Suprapubic skin (tissue), 4 donors: ENCODE data around the gene NF1. TPM values are rescaled to one million over a fixed set of nuclear protein-coding genes. Genes with fewer than 3 reads are reported as not detected.
"Not testable (repeated sequence)": the region's sequence is repeated elsewhere in the genome, so short reads cannot be mapped to it uniquely, and the experiment has no call there.

Experiments used
- DNase-seq, 2 donors: peaks; one replicate each; pipeline ENCODE4 v3.0.0-alpha.2; 2019; ENCODE audit warnings: low spot score in 2 of 2
- H3K27ac ChIP-seq: fragments of 200-600 bp; sonication (generic); one replicate; pipeline ENCODE4 v1.5.1; 2019
- H3K27me3 ChIP-seq: fragments of 200-600 bp; sonication (generic); one replicate; pipeline ENCODE4 v1.5.1; 2019
- H3K36me3 ChIP-seq: fragments of 200-600 bp; sonication (generic); one replicate; pipeline ENCODE4 v1.5.1; 2019
- H3K4me1 ChIP-seq: fragments of 200-600 bp; sonication (generic); one replicate; pipeline ENCODE4 v1.5.1; 2019
- H3K4me3 ChIP-seq: fragments of 200-600 bp; sonication (generic); one replicate; pipeline ENCODE4 v1.5.1; 2019; ENCODE audit warnings: mild to moderate bottlenecking
- H3K9me3 ChIP-seq: fragments of 200-600 bp; sonication (generic); one replicate; pipeline ENCODE4 v1.5.1; 2019
- EP300 ChIP-seq: sonication (generic); formaldehyde crosslinking; IDR thresholded peaks from one replicate; pipeline ENCODE4 v1.6.1; 2017; ENCODE audit warnings: antibody characterized with exemption
- POLR2A ChIP-seq, 2 donors: fragments of 450-650 bp; IDR thresholded peaks; one replicate each; pipeline ENCODE4 v1.6.1; 2017; ENCODE audit warnings: antibody characterized with exemption in 2 of 2, mild to moderate bottlenecking in 2 of 2, moderate library complexity in 2 of 2
- POLR2AphosphoS5 ChIP-seq, 3 donors: sonication (generic); formaldehyde crosslinking; IDR thresholded peaks; one replicate each; pipeline ENCODE4 v1.6.1; 2017; ENCODE audit warnings: antibody characterized with exemption in 3 of 3
- WGBS: methylation state at CpG from one replicate; pipeline ENCODE4 v1.1.5; 2018; 5-methylcytosine and 5-hydroxymethylcytosine counted together
- total RNA-seq, 4 donors: library from RNA; depleted of rRNA; stranded (reverse); fragments of >200 nt; gene quantifications; one replicate each; pipeline ENCODE4 v1.1.0, GENCODE V29; 2016
- TF ChIP-seq, protein P1 (sequence below), 2 donors: fragments of 200-600 bp in 1 of 2; fragments of 450-650 bp in 1 of 2; sonication (generic) in 1 of 2; IDR thresholded peaks; one replicate each; pipeline ENCODE4 v1.5.1; 2016 to 2019; ENCODE audit warnings: antibody characterized with exemption in 2 of 2, mild to moderate bottlenecking in 1 of 2, moderate library complexity in 1 of 2

Gene NF1
- total RNA-seq, 4 donors from 2014 or later: 32.3 to 113 (median 45.4) TPM

DNA sequence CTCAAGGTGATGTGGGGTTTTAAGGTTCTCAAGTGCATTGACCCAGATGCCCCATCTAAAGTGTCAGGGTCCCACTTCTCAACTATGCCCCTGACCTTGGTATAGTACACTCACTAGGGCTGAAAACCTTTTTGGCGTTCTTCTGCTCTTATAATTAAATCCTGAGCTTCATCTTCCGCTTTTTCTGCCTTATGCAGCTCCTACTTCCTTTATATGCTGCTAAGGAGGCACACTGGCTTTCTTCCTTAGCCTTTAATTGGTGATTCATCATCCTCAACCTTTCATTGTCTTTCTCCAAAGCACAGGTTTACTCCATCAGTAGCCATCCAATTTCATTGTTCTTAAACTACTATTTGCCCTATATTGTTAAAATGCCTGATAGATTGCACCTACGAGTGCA, 5.3 kb upstream of the NF1 start:
- Histone ChIP-seq H3K27ac (no peak overlapping the region), H3K4me1 (peaks cover 6% of the 10 kb centered on the region), H3K9me3 (no peaks in the 10 kb centered on the region), H3K27me3 (no peaks in the 10 kb centered on the region), H3K4me3 (no peak overlapping the region), H3K36me3 (no peaks in the 10 kb centered on the region)
- WGBS: 97% methylated on average over 3 of the region's 3 CpGs
- TF ChIP-seq POLR2AphosphoS5 (IDR thresholded peaks at IDR 0.05) (no peak), POLR2A (IDR thresholded peaks at IDR 0.05) (no peak), EP300 (no peak)
- TF ChIP-seq, protein P1, sequence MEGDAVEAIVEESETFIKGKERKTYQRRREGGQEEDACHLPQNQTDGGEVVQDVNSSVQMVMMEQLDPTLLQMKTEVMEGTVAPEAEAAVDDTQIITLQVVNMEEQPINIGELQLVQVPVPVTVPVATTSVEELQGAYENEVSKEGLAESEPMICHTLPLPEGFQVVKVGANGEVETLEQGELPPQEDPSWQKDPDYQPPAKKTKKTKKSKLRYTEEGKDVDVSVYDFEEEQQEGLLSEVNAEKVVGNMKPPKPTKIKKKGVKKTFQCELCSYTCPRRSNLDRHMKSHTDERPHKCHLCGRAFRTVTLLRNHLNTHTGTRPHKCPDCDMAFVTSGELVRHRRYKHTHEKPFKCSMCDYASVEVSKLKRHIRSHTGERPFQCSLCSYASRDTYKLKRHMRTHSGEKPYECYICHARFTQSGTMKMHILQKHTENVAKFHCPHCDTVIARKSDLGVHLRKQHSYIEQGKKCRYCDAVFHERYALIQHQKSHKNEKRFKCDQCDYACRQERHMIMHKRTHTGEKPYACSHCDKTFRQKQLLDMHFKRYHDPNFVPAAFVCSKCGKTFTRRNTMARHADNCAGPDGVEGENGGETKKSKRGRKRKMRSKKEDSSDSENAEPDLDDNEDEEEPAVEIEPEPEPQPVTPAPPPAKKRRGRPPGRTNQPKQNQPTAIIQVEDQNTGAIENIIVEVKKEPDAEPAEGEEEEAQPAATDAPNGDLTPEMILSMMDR (IDR thresholded peaks at IDR 0.05): no peak
- no peak for DNase-seq

DNA sequence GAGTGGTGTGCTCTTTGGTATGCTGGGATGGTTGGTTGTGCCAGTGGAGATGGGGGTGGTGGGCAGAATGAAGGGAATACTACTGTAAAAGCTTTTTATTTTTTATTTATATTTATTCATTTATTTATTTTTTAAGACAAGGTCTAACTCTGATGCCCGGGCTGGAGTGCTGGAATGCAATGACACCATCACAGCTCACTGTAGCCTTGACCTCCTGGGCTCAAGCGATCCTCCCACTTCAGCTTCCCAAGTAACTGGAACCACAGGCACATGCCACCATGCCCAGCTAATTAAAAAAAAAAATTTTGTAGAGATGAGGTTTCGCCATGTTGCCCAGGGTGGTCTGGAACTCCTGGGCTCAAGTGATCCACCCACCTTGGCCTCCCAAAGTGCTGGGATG, 4.1 kb upstream of the NF1 start:
- H3K27me3 ChIP-seq: not testable (repeated sequence)
- WGBS: 95% methylated on average over 3 of the region's 3 CpGs

DNA sequence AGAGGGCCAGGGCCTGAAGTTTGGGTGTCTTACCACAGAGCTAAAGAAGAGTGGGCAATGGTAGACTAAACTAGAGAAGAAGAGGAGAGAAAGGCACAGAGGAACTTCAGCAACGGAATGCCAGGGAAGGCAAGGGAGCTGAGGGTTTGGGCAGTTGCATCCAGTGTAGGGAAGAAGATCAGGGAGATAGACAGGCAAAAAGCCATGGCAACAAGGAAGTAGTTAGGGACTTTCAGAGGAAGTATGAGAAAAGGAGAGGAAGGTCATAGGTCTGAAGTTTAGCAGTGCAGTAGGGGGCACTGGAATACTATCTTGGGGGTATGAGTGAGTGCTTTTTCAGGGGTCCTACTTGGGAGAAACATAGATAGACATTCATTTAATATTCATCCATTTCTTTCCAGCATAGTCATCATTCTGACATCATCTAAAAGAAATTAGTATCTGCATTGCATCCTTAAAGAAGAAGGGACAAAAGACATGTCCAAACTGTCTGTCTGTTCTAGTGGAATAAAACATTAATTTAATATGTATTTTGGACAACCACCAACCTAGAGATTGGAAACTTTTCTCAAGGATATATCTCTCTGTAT, 2.2 kb upstream of the NF1 start:
- Histone ChIP-seq H3K9me3 (no peaks in the 10 kb centered on the region), H3K27ac (no peak overlapping the region), H3K36me3 (no peaks in the 10 kb centered on the region), H3K27me3 (no peaks in the 10 kb centered on the region), H3K4me1 (peaks cover 16% of the 10 kb centered on the region), H3K4me3 (no peak overlapping the region)
- WGBS: 77% methylated on average over 1 of the region's 1 CpG
- DNase-seq: no peak
- TF ChIP-seq, protein P1 (IDR thresholded peaks at IDR 0.05): no peak
- TF ChIP-seq EP300 (no peak), POLR2AphosphoS5 (IDR thresholded peaks at IDR 0.05) (no peak), POLR2A (IDR thresholded peaks at IDR 0.05) (no peak)

More for the DNA sequence above, 4.1 kb upstream of the NF1 start:
- not testable (repeated sequence) for H3K36me3 ChIP-seq, H3K4me1 ChIP-seq, H3K4me3 ChIP-seq, H3K27ac ChIP-seq, DNase-seq, H3K9me3 ChIP-seq

DNA sequence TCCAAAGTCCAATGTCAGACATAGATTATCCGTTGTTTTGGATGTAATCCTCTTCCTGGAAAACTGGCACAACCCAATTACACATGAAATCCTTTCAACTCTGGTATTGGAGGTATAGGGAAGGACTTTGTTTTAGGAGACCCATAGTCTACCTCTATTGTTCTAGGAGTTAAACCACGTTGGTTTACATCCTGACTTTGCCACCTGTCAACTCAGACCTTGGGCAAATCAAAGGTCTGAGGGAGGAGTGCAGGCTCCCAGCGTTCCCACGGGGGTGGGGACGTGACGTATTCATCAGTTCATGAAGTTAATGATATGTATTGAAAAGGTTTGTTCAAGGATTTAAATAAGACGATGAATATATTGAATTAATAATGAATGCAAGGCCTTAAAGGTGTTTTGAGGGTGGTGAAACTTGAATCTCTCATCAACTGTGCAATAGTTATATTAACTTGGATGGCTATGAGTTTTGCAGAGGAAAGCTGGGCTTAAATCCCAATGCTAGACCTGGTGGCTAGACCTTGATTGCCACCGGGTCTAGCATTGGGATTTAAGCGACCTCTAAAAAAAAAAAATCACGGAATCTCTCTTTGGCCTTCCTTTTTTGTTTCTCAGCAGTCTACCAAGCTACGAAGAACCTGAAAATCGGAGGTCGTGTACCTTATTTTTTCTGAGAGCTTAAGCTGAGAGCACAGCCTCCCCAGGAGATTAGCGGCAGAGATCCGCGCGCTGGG, 744 bp upstream of the NF1 start:
- H3K36me3 ChIP-seq: no peaks in the 10 kb centered on the region
- TF ChIP-seq POLR2AphosphoS5 (IDR thresholded peaks at IDR 0.05) (no peak), POLR2A (IDR thresholded peaks at IDR 0.05) (no peak), EP300 (no peak)
- H3K9me3 ChIP-seq: no peaks in the 10 kb centered on the region
- no peaks in the 10 kb centered on the region for H3K27me3 ChIP-seq
- peak overlapping the region; percentile 93 for H3K4me3 ChIP-seq
- peak overlapping the region; percentile 94 for H3K27ac ChIP-seq
- H3K4me1 ChIP-seq: peaks cover 16% of the 10 kb centered on the region
- 27% methylated on average over 17 of the region's 17 CpGs for WGBS
- no peak for DNase-seq

DNA sequence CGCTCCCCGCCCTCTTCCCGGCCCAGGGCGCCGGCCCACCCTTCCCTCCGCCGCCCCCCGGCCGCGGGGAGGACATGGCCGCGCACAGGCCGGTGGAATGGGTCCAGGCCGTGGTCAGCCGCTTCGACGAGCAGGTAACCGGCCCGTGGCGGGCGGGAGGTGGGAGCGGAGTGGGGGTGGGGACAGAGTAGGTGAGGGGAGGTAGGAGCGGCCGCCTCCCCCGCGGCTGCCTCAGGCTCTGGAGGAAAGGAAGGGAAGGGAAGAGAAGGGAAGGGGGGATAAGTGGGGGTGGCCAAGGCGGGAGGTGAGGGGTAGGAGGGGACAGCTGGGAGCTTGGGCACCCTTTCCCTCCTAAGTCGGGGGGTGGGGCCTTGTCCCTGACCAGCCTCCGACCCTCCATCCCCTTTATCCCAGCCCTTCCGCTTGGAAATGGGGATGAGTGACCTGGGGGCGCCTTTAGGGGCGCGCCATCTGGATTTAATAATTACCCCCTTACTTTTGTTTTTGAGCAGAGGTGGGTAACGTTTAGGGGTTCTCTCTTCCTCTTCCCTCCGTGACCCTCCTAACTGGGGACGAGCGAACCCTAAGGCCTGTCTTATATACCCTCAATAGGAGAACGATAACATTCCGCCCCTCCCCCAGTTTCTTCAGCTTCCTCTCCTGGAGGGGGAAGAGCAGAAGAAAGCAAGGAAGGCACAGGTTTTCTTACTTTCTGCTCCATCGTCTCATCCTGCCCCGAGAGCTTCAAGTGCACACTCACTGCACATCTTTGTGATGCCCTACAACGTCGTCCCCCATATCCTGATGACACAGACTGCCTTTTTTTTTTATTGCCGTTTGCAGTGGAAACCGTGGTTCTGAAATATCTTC, 694 bp downstream of the NF1 start:
- Histone ChIP-seq H3K36me3 (no peaks in the 10 kb centered on the region), H3K27ac (peak overlapping the region; percentile 94), H3K4me3 (peak overlapping the region; percentile 93), H3K9me3 (no peaks in the 10 kb centered on the region), H3K27me3 (no peaks in the 10 kb centered on the region), H3K4me1 (peaks cover 16% of the 10 kb centered on the region)
- DNase-seq: peak; percentile 73 to 83
- TF ChIP-seq POLR2A (IDR thresholded peaks at IDR 0.05): no peak
- TF ChIP-seq EP300: no peak
- no peak for TF ChIP-seq POLR2AphosphoS5 (IDR thresholded peaks at IDR 0.05)
- TF ChIP-seq, protein P1 (IDR thresholded peaks at IDR 0.05): no peak
- under 1% methylated on average over 27 of the region's 45 CpGs for WGBS

DNA sequence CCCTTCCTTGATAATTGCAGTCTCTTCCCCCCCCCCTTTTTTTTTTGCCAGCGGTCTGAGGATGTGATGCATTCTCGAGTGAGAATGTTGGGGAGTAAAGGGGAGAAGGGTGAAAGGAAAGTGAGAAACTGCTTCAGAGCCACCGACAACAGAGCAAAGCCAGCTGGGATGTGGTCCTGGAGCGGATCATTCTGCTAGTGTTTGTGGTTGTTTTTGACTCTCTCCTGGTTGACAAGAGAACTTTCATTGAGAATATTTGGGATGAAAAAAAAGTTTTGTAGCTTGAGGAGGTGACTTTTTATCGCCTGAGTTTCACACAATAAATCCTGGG, 1.3 kb downstream of the NF1 start:
- Histone ChIP-seq H3K4me3 (peak overlapping the region; percentile 93), H3K27me3 (no peaks in the 10 kb centered on the region), H3K4me1 (peaks cover 16% of the 10 kb centered on the region), H3K36me3 (no peaks in the 10 kb centered on the region), H3K27ac (peak overlapping the region; percentile 94), H3K9me3 (no peaks in the 10 kb centered on the region)
- 14% methylated on average over 5 of the region's 5 CpGs for WGBS
- no peak for DNase-seq
- TF ChIP-seq POLR2AphosphoS5 (IDR thresholded peaks at IDR 0.05) (no peak), POLR2A (IDR thresholded peaks at IDR 0.05) (no peak), EP300 (no peak)
- TF ChIP-seq, protein P1 (IDR thresholded peaks at IDR 0.05): no peak
